SK-N-MC (cell line): ENCODE data around the gene TALDO1.

Experiments
- DNase-seq: peaks from one replicate; pipeline ENCODE4 v3.0.0-alpha.2; 2011; ENCODE audit warnings: low read depth, low spot score
- H3K27ac ChIP-seq: fragments of 200-600 bp; sonication (generic); 2 replicates; pipeline ENCODE4 v1.5.1; 2016; ENCODE audit warnings: mixed run types
- H3K36me3 ChIP-seq: fragments of 200-600 bp; sonication (generic); 2 replicates; pipeline ENCODE4 v1.6.1; 2017; ENCODE audit warnings: antibody characterized with exemption, low read length, mixed read lengths; ENCODE audit not compliant: insufficient read depth
- H3K4me3 ChIP-seq: fragments of 200-600 bp; sonication (generic); 2 replicates; pipeline ENCODE4 v1.5.1; 2016
- H3K9ac ChIP-seq: fragments of 200-600 bp; sonication (generic); 2 replicates; pipeline ENCODE4 v1.8.0; 2017; ENCODE audit warnings: mixed run types, mixed read lengths; ENCODE audit not compliant: insufficient read length
- H3K9me3 ChIP-seq: fragments of 200-600 bp; sonication (generic); 2 replicates; pipeline ENCODE4 v1.6.1; 2017; ENCODE audit warnings: low read depth, mild to moderate bottlenecking, antibody characterized with exemption, low read length, moderate library complexity, mixed read lengths
- EZH2 ChIP-seq: fragments of 200-600 bp; sonication (generic); IDR thresholded peaks from one replicate; pipeline ENCODE4 v1.6.1; 2017; ENCODE audit warnings: antibody characterized with exemption
- FOXP2 ChIP-seq: optimal IDR thresholded peaks from 2 replicates; pipeline ENCODE3; 2011; ENCODE audit warnings: mild to moderate bottlenecking, moderate library complexity; ENCODE audit not compliant: insufficient read depth; ENCODE audit errors: extremely low read length, control extremely low read depth
- POLR2AphosphoS5 ChIP-seq: IDR thresholded peaks from 2 replicates; pipeline ENCODE4 v1.6.1; 2012; ENCODE audit warnings: mild to moderate bottlenecking, low read depth, low read length, borderline replicate concordance

The TALDO1 gene

DNA sequence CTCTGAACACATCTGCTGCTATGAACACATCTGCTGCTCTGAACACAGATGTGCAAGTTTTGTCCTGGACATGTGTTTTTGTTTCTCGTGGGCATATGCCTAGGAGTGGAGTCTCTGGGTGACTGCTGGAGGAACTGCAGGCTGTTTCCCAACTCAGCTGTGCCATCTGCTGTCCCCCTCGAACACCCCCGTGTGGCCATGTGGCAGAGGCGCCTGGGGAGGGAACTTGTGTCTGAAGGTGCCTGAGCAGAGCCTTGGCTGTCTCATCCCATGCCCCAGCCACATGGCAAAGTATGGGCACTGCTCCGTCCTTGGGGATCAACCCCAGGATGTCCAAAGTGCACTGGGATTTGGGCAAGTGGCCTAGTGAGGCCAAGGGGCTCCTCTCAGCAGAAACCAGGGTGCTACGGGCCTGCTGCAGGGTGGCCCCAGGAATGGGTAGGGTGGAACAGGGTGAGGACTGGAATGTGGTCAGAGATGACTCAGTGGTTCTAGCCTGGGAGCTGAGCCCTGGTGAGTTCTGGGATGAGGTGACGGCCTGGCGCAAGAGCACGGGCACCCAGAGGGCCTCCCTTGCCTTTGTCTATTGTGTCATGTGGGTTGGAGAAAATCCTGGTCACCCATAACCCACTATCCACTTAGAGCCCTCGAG lies 15.3 kb downstream of the TALDO1 start:
- DNase-seq: no peak
- H3K4me3 ChIP-seq: no peak overlapping the region
- peaks cover 62% of the 10 kb centered on the region for H3K36me3 ChIP-seq
- H3K9me3 ChIP-seq: no peaks in the 10 kb centered on the region
- TF ChIP-seq EZH2 (no peak), POLR2AphosphoS5 (peak; percentile 46; the same call in 1 of the 2 replicates), FOXP2 (no peak)
- H3K9ac ChIP-seq: no peak overlapping the region
- H3K27ac ChIP-seq: peak overlapping the region; percentile 62; the same call in 1 of the 2 replicates

DNA sequence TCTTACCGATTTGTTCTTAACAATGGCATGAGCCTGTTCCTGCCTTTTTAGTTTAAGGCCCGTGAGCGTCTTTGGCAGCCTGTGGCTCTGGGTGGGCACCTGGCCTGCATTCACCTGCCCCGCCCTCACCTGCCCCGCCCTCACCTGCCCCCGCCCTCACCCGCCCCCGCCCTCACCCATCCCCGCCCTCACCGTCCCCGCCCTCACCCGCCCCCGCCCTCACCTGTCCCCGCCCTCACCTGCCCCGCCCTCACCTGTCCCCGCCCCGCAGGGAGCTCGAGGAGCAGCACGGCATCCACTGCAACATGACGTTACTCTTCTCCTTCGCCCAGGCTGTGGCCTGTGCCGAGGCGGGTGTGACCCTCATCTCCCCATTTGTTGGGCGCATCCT lies 15.8 kb downstream of the TALDO1 start:
- no peak for TF ChIP-seq EZH2
- TF ChIP-seq FOXP2: no peak
- no peak for TF ChIP-seq POLR2AphosphoS5
- Histone ChIP-seq H3K9me3 (no peaks in the 10 kb centered on the region), H3K36me3 (peaks cover 61% of the 10 kb centered on the region), H3K27ac (no peak overlapping the region), H3K4me3 (no peak overlapping the region), H3K9ac (no peak overlapping the region)
- DNase-seq: no peak

DNA sequence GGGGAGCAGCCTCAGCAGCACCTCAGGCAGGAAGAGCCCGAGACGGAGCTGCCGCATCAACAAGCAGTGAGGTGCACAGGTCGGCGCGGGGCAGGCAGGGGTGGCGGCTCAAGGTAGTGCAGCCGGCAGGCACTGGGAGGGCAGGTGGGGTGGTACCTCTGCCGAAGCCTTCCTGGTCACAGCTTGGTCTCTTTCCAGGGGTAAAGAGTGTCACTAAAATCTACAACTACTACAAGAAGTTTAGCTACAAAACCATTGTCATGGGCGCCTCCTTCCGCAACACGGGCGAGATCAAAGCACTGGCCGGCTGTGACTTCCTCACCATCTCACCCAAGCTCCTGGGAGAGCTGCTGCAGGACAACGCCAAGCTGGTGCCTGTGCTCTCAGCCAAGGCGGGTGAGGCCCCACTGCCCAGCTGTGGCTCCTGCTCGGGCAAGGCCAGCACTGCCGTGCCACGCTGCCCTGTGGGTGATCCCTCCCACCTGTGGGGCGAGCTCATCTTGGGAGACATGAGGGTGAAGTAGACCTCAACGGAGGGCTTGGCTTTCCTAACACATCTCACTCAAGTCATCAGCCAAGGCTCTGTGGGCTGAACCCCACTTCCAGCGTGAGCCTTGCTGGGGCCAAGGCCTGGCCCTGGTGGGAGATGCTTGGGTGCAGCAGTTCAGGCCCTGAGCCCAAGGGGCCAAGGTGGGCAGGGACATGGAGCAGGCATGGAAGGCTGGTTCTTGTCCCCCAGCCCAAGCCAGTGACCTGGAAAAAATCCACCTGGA lies 16.5 kb downstream of the TALDO1 start:
- H3K4me3 ChIP-seq: no peak overlapping the region
- TF ChIP-seq EZH2 (no peak), POLR2AphosphoS5 (peak; percentile 38), FOXP2 (no peak)
- no peak overlapping the region for H3K9ac ChIP-seq
- no peaks in the 10 kb centered on the region for H3K9me3 ChIP-seq
- DNase-seq: no peak
- no peak overlapping the region for H3K27ac ChIP-seq
- peaks cover 59% of the 10 kb centered on the region for H3K36me3 ChIP-seq

- Histone ChIP-seq H3K4me3 (no peak overlapping the region), H3K9me3 (no peaks in the 10 kb centered on the region), H3K27ac (no peak overlapping the region), H3K36me3 (peaks cover 57% of the 10 kb centered on the region), H3K9ac (no peak overlapping the region)
- DNase-seq: no peak
- no peak for TF ChIP-seq FOXP2
- TF ChIP-seq EZH2: no peak
- TF ChIP-seq POLR2AphosphoS5: no peak
Measured at GRCh38 chr11:764322-765024, 17.2 kb downstream of the TALDO1 start.

DNA sequence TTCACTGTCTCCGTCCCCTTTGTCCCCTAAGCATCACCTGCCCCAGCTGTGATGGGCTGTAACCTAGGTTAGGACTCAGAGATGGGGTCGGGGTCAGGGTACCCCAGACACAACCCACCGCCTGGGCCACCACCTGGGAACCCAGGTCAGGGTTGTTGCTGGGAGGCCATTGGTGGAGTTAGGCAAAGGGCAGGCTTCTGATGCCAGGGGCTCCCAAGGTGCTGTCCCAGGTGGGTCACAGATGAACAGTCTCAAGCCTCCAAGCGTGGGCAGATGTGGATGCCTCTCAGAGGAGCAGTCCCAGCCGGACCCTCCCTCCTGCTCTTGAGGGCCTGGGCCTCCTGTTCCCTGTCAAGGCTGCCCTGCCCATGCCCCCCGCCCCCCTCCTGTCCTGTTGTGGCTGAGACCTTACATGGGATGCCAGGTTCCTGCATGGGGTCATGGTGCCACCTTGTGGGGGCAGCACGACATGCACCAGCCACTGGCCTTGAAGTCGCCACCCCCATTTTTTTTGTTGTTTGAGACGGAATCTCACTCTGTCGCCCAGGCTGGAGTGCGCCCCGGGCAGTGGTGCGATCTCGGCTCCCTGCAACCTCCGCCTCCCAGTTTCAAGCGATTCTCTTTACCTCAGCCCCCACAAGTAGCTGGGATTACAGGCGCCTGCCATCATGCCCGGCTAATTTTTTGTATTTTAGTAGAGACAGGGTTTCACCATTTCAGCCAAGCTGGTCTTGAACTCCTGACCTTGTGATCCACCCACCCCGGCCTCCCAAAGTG lies 17.9 kb downstream of the TALDO1 start:
- Histone ChIP-seq H3K9me3 (no peaks in the 10 kb centered on the region), H3K36me3 (peaks cover 55% of the 10 kb centered on the region), H3K27ac (no peak overlapping the region), H3K4me3 (no peak overlapping the region), H3K9ac (no peak overlapping the region)
- TF ChIP-seq EZH2: no peak
- TF ChIP-seq POLR2AphosphoS5: peak; percentile 53; the same call in 1 of the 2 replicates
- no peak for DNase-seq

DNA sequence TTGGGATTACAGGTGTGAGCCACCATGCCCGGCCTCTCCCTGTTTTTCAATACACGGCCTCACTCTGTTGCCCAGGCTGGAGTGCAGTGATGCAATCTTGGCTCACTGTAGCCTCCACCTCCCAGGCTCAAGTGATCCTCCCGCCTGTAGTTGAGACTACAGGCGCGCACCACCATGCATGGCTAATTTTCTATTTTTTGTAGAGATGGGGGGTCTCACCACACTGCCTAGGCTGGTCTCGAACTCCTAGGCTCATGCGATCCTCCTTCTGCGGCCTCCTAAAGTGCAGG lies 18.5 kb downstream of the TALDO1 start:
- H3K27ac ChIP-seq: no peak overlapping the region

GRCh38 chr11:766106-766935 lies 19.1 kb downstream of the TALDO1 start:
- Histone ChIP-seq H3K9ac (no peak overlapping the region), H3K27ac (no peak overlapping the region), H3K9me3 (no peaks in the 10 kb centered on the region), H3K4me3 (no peak overlapping the region), H3K36me3 (peaks cover 63% of the 10 kb centered on the region)
- no peak for DNase-seq
- TF ChIP-seq POLR2AphosphoS5: peak; percentile 22
- TF ChIP-seq FOXP2: no peak

More for the DNA sequence above, 18.5 kb downstream of the TALDO1 start:
- Histone ChIP-seq H3K9ac (no peak overlapping the region), H3K36me3 (peaks cover 58% of the 10 kb centered on the region), H3K4me3 (no peak overlapping the region), H3K9me3 (no peaks in the 10 kb centered on the region)
- DNase-seq: no peak
- TF ChIP-seq EZH2 (no peak), FOXP2 (no peak), POLR2AphosphoS5 (no peak)

DNA sequence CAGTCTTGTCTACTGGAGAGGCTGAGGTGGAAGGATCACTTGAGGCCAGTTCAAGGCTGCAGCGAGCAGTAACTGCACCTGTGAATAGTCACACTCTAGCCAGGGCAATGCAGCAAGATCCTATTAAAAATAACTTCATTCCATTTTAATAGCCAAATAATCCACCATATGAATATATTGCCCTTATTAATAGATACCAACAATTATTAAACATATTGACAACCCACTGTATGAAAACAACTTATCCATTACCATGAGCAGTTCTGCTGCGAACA lies 19.6 kb downstream of the TALDO1 start:
- Histone ChIP-seq H3K9me3 (no peaks in the 10 kb centered on the region), H3K9ac (no peak overlapping the region), H3K36me3 (peaks cover 64% of the 10 kb centered on the region), H3K4me3 (no peak overlapping the region), H3K27ac (no peak overlapping the region)
- TF ChIP-seq FOXP2 (no peak), EZH2 (no peak), POLR2AphosphoS5 (no peak)
- no peak for DNase-seq
